Measurements from ENCODE around the gene TCF4.

- TF ChIP-seq CTCF (conservative IDR thresholded peaks at IDR 0.05; ENCODE audit: low read depth, low read length) (no peak), EZH2 (IDR thresholded peaks at IDR 0.05; ENCODE audit: borderline replicate concordance, low read depth, low read length, poor library complexity, severe bottlenecking) (no peak)
These were observed 2.7 kb downstream of the TCF4 start for GRCh38 chr18:55585065-55585919.

All from A673 (cell line).